Measurements from ENCODE around the gene GAB2.
"Not testable (repeated sequence)": the region's sequence is repeated elsewhere in the genome, so short reads cannot be mapped to it uniquely, and the experiment has no call there.

GAB2 gene

DNA sequence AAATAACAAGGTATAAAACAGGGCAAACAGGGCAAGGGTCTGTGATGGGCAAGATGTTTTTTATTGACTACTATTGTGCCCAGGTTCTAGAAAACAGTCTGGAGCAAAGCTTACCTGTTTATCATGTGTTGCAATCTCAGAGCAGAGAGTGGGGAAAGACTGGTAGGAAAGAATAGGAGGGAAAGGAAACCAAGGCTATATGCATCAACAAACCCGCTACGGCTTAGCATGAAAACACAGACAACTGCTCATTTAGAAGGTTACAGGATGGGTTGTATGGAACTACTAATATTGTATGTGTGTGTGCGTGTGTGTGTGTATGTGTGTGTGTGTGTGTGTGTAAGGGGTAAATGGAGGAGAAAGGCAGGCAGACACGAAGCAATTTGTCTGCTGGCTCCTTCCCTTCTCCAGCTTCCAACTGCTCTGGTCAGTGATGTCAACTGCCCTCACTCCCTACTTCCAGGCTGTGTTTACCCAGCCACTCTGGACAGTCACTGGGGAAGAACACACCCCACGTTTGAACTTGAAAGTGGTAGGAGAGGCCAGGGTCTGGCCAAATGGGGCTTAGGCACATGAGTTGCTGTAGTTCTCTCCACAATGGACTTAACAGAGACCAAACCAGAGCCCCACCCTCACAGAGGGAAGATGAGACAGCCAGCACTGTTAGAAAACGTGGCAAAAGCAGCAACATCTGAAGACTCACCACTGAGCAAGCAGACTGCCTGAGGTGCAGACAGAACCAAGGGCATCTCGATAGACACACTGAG is 47.0 kb downstream of the GAB2 start:
- TF ChIP-seq, protein P1, sequence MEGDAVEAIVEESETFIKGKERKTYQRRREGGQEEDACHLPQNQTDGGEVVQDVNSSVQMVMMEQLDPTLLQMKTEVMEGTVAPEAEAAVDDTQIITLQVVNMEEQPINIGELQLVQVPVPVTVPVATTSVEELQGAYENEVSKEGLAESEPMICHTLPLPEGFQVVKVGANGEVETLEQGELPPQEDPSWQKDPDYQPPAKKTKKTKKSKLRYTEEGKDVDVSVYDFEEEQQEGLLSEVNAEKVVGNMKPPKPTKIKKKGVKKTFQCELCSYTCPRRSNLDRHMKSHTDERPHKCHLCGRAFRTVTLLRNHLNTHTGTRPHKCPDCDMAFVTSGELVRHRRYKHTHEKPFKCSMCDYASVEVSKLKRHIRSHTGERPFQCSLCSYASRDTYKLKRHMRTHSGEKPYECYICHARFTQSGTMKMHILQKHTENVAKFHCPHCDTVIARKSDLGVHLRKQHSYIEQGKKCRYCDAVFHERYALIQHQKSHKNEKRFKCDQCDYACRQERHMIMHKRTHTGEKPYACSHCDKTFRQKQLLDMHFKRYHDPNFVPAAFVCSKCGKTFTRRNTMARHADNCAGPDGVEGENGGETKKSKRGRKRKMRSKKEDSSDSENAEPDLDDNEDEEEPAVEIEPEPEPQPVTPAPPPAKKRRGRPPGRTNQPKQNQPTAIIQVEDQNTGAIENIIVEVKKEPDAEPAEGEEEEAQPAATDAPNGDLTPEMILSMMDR (IDR thresholded peaks at IDR 0.05; ENCODE audit: low read depth, low read length): no peak
- DNase-seq (ENCODE audit: extremely low read depth, low read depth): no peak

DNA sequence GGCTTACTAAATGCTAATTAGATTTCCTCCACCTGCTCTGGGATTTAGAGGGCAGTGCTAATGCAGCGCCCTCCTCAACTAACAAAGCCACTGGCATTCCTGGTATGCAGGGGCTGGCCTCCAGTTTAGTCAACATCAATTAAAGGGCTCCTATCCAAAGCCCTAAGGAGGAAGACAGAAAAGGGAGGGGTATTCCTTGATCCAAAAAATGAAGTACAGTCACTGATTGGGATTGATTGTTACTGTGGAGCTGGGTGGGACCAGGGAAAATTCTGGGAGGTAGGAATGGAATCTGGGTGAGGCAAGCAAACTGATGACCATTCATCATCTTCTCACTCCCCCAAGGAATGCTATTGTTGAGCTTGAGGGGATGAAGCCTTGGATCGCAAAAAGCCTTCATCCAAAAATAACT is 52.2 kb downstream of the GAB2 start:
- DNase-seq (ENCODE audit: extremely low read depth, low read depth): no peak
- TF ChIP-seq, protein P1 (IDR thresholded peaks at IDR 0.05; ENCODE audit: low read depth, low read length): no peak

DNA sequence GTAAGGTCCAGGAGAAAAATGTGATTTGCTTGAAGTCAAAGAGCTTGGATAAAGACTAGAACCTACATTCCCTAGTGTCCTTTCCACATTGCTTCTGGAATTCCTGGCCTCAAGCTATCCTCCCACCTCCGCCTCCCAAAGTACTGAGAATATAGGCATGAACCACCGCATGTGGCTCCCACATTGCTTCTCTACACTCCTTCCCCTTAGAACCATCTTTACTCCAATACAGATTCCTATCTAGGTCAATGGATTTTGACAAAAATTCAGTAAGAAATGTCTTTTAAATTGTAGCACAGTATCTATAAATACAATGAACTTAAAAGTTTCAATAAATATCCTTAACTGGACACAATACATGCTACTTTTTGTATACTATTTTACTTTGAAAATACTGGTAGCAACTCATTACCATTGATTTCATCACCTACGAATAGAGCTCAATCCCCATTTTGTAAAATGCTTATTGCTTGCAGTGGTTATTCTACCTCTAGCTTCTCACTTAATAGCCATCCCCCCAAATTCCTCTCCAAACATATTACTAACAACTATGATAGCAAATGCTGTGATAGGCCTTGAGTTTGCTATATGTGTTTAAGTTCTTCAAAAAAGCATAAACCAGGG is 53.4 kb downstream of the GAB2 start:
- DNase-seq (ENCODE audit: extremely low read depth, low read depth): no peak
- TF ChIP-seq, protein P1 (IDR thresholded peaks at IDR 0.05; ENCODE audit: low read depth, low read length): no peak

DNA sequence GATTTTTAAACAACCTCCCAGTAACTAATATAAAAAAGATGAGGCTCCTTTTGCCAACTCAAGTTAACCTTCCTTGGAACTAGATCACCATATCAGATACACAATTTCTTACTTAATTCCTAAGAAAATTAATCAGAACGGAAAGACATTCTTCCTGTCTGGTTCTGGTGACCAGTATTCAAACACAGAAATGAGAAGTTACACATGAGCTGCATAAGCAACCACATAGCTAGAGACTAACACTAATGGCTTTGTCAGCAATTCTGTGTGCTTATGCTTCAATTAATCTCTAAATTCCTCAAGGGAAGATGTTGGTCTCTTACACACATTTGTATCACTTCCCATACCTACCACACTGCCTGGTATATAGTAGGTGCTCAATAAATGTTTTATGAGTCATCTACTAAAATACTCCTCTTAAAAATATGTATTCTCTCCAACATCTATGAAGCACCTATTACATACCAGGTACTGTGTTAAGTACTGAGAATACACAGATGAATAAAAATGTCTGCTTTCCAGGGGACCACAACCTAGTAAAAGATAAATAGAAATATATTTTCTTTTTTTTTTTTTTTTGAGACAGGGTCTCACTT is 54.5 kb downstream of the GAB2 start:
- no peak for DNase-seq (ENCODE audit: extremely low read depth, low read depth)

DNA sequence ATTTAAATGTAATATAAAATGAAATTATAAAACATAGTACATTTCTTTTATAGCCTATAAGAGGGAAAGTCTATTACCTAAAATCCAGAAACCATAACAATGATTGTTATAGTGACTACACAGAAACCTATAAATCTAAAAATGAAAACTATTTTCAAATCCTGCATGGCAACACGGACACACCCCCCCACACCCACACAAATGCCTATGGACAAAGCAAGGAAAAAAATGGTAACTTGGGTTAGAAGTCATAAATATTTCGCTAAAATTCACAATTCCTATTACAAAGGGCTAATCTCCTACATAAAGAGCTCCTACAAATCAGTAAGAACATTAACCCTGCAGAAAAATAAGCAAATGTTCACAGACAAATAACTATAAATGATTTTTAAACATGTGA is 56.4 kb downstream of the GAB2 start:
- DNase-seq (ENCODE audit: extremely low read depth, low read depth): no peak
- TF ChIP-seq, protein P1 (IDR thresholded peaks at IDR 0.05; ENCODE audit: low read depth, low read length): no peak

More for the DNA sequence above, 54.5 kb downstream of the GAB2 start:
- TF ChIP-seq, protein P1 (IDR thresholded peaks at IDR 0.05; ENCODE audit: low read depth, low read length): no peak

DNA sequence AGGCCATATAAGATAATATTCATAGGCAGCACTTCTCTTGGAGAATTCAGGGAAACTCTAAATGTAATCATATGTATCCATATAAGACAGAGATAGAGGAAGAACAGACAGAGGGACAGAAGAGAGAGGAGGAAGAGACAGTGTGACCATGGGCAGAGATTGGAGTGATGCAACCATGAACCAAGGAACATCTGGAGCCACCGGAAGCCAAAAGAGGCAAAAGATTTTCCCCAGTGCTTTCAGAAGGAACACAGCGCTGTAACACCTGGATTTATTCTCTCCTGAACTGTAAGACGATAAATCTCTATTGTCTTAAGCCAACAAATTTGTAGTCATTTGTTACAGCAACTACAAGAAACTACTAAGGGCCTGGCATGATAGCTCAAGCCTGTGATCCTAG is 57.7 kb downstream of the GAB2 start:
- TF ChIP-seq, protein P1 (IDR thresholded peaks at IDR 0.05; ENCODE audit: low read depth, low read length): no peak
- no peak for DNase-seq (ENCODE audit: extremely low read depth, low read depth)

DNA sequence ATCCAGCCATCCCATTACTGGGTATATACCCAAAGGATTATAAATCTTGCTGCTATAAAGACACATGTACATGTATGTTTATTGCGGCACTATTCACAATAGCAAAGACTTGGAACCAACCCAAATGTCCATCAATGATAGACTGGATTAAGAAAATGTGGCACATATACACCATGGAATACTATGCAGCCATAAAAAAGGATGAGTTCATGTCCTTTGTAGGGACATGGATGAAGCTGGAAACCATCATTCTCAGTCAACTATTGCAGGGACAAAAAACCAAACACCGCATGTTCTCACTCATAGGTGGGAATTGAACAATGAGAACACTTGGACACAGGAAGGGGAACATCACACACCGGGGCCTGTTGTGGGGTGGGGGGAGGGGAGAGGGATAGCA is 59.7 kb downstream of the GAB2 start:
- not testable (repeated sequence) for DNase-seq (ENCODE audit: extremely low read depth, low read depth)

DNA sequence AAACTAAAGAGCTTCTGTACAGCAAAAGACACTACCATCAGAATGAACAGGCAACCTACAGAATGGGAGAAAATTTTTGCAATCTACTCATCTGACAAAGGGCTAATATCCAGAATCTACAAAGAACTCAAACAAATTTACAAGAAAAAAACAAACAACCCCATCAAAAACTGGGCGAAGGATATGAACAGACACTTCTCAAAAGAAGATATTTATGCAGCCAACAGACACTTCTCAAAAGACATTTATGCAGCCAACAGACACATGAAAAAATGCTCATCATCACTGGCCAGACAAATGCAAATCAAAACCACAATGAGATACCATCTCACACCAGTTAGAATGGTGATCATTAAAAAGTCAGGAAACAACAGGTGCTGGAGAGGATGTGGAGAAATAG is 60.2 kb downstream of the GAB2 start:
- not testable (repeated sequence) for DNase-seq (ENCODE audit: extremely low read depth, low read depth)

DNA sequence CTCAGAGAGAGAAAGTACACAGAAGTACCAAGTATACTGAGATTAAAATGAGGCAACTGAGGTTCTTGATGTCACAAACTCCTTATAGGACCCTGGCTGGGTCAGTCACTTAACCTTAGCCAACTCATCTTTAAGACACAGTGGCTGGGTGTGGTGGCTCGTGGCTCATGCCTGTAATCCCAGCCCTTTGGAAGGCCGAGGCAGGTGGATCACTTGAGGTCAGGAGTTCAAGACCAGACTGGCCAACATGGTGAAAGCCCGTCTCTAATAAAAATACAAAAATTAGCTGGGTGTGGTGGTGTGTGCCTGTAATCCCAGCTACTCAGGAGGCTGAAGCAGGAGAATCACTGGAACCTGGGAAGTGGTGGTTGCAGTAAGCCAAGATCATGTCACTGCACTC is 61.9 kb downstream of the GAB2 start:
- DNase-seq (ENCODE audit: extremely low read depth, low read depth): not testable (repeated sequence)
